Neural crest cell (in vitro differentiated cells): ENCODE measurements around the gene SDHD. TPM values are rescaled to one million over a fixed set of nuclear protein-coding genes. Genes with fewer than 3 reads are reported as not detected.

Source experiments
- DNase-seq: peaks from one replicate; pipeline ENCODE4 v3.0.0; 2021; ENCODE audit warnings: low read depth, mixed read lengths, low spot score
- H3K27ac Mint-ChIP-seq: one replicate; pipeline ENCODE4 v1.8.0; 2021; ENCODE audit warnings: mild to moderate bottlenecking, mixed read lengths; ENCODE audit not compliant: unreplicated experiment
- H3K27me3 Mint-ChIP-seq: 2 replicates; pipeline ENCODE4 v1.8.0; 2021; ENCODE audit warnings: low read depth, mild to moderate bottlenecking, mixed read lengths
- H3K36me3 Mint-ChIP-seq: 2 replicates; pipeline ENCODE4 v1.8.0; 2021; ENCODE audit warnings: low read depth, mild to moderate bottlenecking, mixed read lengths
- H3K4me1 Mint-ChIP-seq: 2 replicates; pipeline ENCODE4 v1.8.0; 2021; ENCODE audit warnings: mixed read lengths
- H3K4me3 Mint-ChIP-seq: one replicate; pipeline ENCODE4 v1.8.0; 2021; ENCODE audit warnings: mild to moderate bottlenecking, mixed read lengths
- H3K9me3 Mint-ChIP-seq: 2 replicates; pipeline ENCODE4 v1.8.0; 2021; ENCODE audit warnings: mixed read lengths
- total RNA-seq: library from RNA; stranded (reverse); gene quantifications from 2 replicates; pipeline ENCODE4 v1.2.1, GENCODE V29; 2021
- TF ChIP-seq, protein P1 (sequence below): fragments of 200-600 bp; sonication (generic); conservative IDR thresholded peaks from 2 replicates; pipeline ENCODE4 v1.5.0; 2021; ENCODE audit warnings: antibody characterized with exemption, mild to moderate bottlenecking

The SDHD gene
- total RNA-seq, 1 donor from 2014 or later, result 41.4 TPM

- DNase-seq, result no peak
- Mint-ChIP-seq H3K27ac (no peak overlapping the region), H3K4me3 (no peak overlapping the region), H3K4me1 (no peaks in the 10 kb centered on the region), H3K27me3 (no peaks in the 10 kb centered on the region), H3K9me3 (peaks cover 7% of the 10 kb centered on the region), H3K36me3 (no peaks in the 10 kb centered on the region)
- TF ChIP-seq, protein P1, sequence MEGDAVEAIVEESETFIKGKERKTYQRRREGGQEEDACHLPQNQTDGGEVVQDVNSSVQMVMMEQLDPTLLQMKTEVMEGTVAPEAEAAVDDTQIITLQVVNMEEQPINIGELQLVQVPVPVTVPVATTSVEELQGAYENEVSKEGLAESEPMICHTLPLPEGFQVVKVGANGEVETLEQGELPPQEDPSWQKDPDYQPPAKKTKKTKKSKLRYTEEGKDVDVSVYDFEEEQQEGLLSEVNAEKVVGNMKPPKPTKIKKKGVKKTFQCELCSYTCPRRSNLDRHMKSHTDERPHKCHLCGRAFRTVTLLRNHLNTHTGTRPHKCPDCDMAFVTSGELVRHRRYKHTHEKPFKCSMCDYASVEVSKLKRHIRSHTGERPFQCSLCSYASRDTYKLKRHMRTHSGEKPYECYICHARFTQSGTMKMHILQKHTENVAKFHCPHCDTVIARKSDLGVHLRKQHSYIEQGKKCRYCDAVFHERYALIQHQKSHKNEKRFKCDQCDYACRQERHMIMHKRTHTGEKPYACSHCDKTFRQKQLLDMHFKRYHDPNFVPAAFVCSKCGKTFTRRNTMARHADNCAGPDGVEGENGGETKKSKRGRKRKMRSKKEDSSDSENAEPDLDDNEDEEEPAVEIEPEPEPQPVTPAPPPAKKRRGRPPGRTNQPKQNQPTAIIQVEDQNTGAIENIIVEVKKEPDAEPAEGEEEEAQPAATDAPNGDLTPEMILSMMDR, result no peak
These were observed 56.9 kb downstream of the SDHD start for GRCh38 chr11:112143597-112143996.

Other genes with a start within 250 kb of the SDHD start
- 50.4 and 55.5 TPM in 2 replicates for gene ALG9, start 215.3 kb upstream of the SDHD start, total RNA-seq
- 4.8 and 5.0 TPM in 2 replicates for gene FDXACB1, start 207.7 kb upstream of the SDHD start, total RNA-seq
- 22.8 and 24.8 TPM in 2 replicates for gene CFAP68, start 207.3 kb upstream of the SDHD start, total RNA-seq
- not detected in 2 replicates for gene CRYAB, start 175.1 kb upstream of the SDHD start, total RNA-seq
- not detected in 2 replicates for gene HSPB2, start 174.1 kb upstream of the SDHD start, total RNA-seq
- gene C11orf52, start 168.0 kb upstream of the SDHD start, total RNA-seq, result not detected in 2 replicates
- 24.4 and 24.6 TPM in 2 replicates for gene DIXDC1, start 149.5 kb upstream of the SDHD start, total RNA-seq
- 52.4 and 52.9 TPM in 2 replicates for gene DLAT, start 61.5 kb upstream of the SDHD start, total RNA-seq
- 3.6 and 4.5 TPM in 2 replicates for gene PIH1D2, start 12.9 kb upstream of the SDHD start, total RNA-seq
- 33.1 and 34.4 TPM in 2 replicates for gene NKAPD1, start 12.6 kb upstream of the SDHD start, total RNA-seq
- 90.8 and 92.7 TPM in 2 replicates for gene TIMM8B, start 117 bp upstream of the SDHD start, total RNA-seq
- gene IL18, start 77.2 kb downstream of the SDHD start, total RNA-seq, result not detected in 2 replicates
- 0.41 TPM in 1 of 2 replicates, not detected in the other for gene TEX12, start 80.5 kb downstream of the SDHD start, total RNA-seq
- 1.0 and 1.5 TPM in 2 replicates for gene BCO2, start 88.6 kb downstream of the SDHD start, total RNA-seq
- 39.7 and 40.1 TPM in 2 replicates for gene PTS, start 139.6 kb downstream of the SDHD start, total RNA-seq
- gene PLET1, start 174.0 kb downstream of the SDHD start, total RNA-seq, result not detected in 2 replicates